ENCODE results near the gene RNASEH1.
"Not testable (repeated sequence)": the region's sequence is repeated elsewhere in the genome, so short reads cannot be mapped to it uniquely, and the experiment has no call there.

RNASEH1 gene

GRCh38 chr2:3517948-3518495 lies 40.1 kb downstream of the RNASEH1 start:
- no peak for DNase-seq

- no peak for DNase-seq
Observed at GRCh38 chr2:3516831-3517230, 41.3 kb downstream of the RNASEH1 start.

- DNase-seq, result not testable (repeated sequence)
Observed at GRCh38 chr2:3515438-3515837, 42.7 kb downstream of the RNASEH1 start.

GRCh38 chr2:3513026-3513810 lies 44.9 kb downstream of the RNASEH1 start:
- DNase-seq, result no peak

GRCh38 chr2:3512086-3512485 lies 46.0 kb downstream of the RNASEH1 start:
- DNase-seq, result no peak

- no peak for DNase-seq
Observed at GRCh38 chr2:3505771-3506170, 52.4 kb downstream of the RNASEH1 start.

GRCh38 chr2:3504741-3505140 lies 53.4 kb downstream of the RNASEH1 start:
- no peak for DNase-seq

GRCh38 chr2:3503483-3503882 lies 54.6 kb downstream of the RNASEH1 start:
- no peak for DNase-seq

GRCh38 chr2:3503046-3503445 lies 55.1 kb downstream of the RNASEH1 start:
- DNase-seq, result no peak

- no peak for DNase-seq
Observed at GRCh38 chr2:3500326-3500899, 57.7 kb downstream of the RNASEH1 start.

GRCh38 chr2:3498783-3499394 lies 59.2 kb downstream of the RNASEH1 start:
- DNase-seq, result no peak

- not testable (repeated sequence) for DNase-seq
Observed at GRCh38 chr2:3496708-3497080, 61.4 kb downstream of the RNASEH1 start.

All from activated CD4-positive, alpha-beta T cell treated with anti-CD3 and anti-CD28 coated beads, Interleukin-10, Interleukin-2, amounts not matched to agents 100 ng/mL and 50 ng/mL, durations not matched to agents 16 hours and 8 hours (primary cell).